GM12865 (cell line): Measurements from ENCODE around the gene BUB1.

Experiments
- DNase-seq: peaks from one replicate; pipeline ENCODE4 v3.0.0; 2010; ENCODE audit warnings: low read depth
- H3K4me3 ChIP-seq: 2 replicates; pipeline ENCODE4 v1.5.1; 2011; ENCODE audit warnings: mild to moderate bottlenecking, low read depth, low read length, control low read depth
- TF ChIP-seq, protein P1 (sequence below): IDR thresholded peaks from 2 replicates; pipeline ENCODE4 v1.5.1; 2011; ENCODE audit warnings: low read length, control low read depth, low read depth, inconsistent platforms; ENCODE audit not compliant: insufficient read depth; ENCODE audit errors: missing control alignments

BUB1 gene

DNA sequence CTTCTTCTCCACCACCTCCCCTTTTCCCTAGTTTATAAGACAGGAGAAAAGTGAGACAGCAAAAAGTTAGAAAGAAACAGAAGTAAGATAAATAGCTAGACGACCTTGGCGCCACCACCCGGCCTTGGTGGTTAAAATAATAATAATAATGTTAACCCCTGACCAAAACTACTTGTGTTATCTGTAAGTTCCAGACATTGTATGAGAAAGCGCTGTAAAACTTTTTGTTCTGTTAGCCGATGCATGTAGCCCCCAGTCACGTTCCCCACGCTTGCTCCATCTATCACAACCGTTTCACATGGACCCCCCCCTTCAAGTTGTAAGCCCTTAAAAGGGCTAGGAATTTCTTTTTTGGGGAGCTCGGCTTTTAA, 1.5 kb upstream of the BUB1 start:
- TF ChIP-seq, protein P1, sequence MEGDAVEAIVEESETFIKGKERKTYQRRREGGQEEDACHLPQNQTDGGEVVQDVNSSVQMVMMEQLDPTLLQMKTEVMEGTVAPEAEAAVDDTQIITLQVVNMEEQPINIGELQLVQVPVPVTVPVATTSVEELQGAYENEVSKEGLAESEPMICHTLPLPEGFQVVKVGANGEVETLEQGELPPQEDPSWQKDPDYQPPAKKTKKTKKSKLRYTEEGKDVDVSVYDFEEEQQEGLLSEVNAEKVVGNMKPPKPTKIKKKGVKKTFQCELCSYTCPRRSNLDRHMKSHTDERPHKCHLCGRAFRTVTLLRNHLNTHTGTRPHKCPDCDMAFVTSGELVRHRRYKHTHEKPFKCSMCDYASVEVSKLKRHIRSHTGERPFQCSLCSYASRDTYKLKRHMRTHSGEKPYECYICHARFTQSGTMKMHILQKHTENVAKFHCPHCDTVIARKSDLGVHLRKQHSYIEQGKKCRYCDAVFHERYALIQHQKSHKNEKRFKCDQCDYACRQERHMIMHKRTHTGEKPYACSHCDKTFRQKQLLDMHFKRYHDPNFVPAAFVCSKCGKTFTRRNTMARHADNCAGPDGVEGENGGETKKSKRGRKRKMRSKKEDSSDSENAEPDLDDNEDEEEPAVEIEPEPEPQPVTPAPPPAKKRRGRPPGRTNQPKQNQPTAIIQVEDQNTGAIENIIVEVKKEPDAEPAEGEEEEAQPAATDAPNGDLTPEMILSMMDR: no peak
- DNase-seq: peak; percentile 26
- H3K4me3 ChIP-seq: no peak overlapping the region

DNA sequence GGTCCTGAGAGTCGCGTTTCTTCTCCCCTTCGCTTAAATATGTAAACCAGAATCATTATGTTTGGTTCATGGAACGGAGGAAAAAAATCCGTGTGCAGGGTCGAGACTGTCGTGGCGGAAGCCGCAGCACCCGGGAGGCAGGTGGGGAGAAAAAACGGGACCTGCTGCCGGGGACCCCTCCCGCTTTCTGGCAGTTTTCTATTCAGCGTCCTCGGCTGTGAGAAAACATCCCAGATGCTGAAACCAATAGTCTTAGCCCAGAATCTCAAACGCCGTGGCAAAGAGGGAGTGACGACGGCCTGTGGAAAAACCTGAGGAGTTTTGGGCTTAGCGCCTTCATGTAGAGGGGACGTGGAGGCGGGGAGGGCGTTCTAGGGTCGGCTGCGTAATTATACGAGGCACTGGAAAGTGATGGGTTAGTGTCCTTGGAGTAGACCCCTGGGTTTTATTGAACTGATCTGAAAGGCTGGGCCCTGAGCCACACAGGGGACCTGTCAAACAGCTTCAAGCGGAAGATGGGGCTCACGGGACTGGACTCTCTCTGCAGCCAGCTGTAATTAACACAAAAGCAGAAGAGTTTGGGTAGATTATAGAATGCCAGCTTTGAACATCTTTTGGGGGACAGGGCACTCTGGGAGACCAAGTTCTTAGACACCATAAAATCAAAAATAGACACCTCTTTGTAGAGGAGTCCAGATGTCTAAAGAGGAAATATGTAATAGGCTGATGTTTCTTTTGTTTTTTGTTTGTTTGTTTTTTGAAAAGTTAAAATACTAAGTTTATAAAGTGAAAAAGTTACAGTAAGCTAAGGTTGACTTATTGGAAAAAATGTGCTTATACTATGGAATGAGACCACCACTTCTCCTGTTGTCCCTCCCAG, 834 bp upstream of the BUB1 start:
- TF ChIP-seq, protein P1: no peak
- H3K4me3 ChIP-seq: peak overlapping the region; percentile 93
- DNase-seq: peak; percentile 57

DNA sequence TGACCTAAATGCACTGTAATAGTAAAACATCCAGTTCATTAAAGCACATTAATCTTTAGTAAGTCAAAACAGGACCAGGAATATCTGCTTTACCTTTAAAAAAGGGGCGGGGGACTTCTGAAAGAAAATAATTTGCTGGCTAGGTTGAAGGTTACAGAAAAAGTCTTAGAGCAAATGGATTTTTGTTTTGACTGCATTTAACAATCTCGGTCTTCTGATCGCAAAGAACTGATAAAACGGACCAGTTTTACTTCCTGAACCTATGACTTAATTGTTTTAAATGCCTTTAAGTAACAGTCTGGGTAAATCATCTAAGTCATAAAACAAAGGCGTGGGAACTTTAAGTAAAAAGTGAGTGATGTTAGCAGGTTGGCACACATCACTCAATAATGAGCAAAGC, 783 bp downstream of the BUB1 start:
- H3K4me3 ChIP-seq: peak overlapping the region; percentile 93
- DNase-seq: no peak
- TF ChIP-seq, protein P1: no peak

DNA sequence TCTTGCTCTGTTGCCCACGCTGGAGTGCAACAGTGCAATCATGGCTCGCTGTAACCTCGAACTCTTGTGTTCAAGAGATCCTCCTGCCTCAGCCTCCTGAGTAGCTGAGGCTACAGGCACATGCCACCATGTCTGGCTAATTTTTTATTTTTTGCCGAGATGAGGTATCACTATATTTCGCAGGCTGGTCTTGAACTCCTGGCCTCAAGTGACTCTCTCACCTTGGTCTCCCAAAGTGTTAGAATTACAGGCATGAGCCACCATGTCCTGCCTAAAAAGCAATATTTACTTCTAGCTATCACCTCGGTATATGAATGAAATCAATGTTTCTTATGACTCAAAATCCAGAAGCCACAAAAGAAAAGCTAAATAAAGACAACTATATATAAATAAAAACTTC, 2.2 kb downstream of the BUB1 start:
- H3K4me3 ChIP-seq: peak overlapping the region; percentile 93
- TF ChIP-seq, protein P1: no peak
- no peak for DNase-seq

DNA sequence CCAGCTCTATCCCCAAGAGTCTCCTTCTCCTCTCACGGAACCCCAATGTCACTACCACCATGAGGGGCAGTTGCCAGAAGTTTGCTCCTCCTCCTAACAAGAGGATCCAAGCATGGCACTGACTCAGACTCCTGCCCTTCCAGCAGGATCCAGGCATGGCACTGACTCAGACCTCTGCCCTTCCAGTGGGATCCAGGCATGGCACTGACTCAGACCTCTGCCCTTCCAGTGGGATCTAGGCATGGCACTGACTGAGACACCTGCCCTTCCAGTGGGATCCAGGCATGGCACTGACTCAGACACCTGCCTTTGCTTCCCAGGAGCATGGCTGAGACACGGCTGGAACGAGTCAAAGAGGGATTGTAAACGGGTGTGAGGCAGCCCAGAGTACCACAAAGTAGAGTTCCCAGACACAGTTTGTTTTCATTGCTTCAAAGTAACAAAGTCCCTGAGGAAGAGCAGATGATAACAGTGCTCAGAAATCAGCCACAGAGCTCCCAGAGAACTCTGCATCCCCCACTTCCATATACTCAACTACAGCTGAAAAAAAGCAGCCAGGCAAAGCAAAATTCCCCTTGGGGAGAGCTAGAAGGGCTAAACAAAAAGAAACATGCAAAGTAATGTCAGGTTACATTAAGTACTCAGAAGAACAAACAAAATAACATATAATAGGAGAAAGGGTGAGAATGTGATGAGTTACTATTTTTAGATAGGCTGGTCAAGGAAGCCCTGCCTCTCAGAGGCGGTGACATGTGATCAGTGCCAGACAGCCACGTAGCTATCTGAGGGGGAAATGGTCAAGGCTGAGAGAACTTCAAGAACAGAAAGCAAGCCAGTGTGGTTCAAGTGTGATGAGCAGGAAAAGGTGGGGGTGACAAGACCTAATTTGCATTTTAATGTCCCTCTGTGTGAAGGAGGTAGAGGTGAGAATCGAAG, 3.0 kb downstream of the BUB1 start:
- peak overlapping the region; percentile 93 for H3K4me3 ChIP-seq
- TF ChIP-seq, protein P1: no peak
- DNase-seq: peak; percentile 96

DNA sequence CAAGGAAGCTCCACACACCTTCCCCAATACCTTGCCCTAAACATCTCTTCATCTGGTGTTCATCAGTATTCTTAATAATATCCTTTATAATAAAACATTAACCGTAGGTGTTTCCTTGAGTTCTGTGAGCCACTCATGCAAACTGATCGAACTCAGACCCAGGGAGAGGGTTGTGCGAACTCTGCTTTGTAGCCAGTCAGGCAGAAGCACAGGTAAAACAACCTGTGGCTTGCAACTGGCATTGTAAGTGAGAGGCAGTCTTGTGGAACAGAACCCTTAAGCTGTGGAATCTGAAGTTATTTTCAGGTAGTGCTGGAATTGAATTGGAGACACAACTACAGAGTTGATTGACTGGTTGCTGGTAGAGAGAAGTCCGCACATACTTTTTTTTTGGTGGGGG, 4.7 kb downstream of the BUB1 start:
- no peak overlapping the region for H3K4me3 ChIP-seq
- TF ChIP-seq, protein P1: no peak
- no peak for DNase-seq
